PC-3 (cell line): ENCODE results near the gene PCMT1.

Source experiments
- CTCF ChIP-seq: fragments of 300-600 bp; sonication (generic); conservative IDR thresholded peaks from 2 replicates; pipeline ENCODE4 v1.5.1; 2017; ENCODE audit warnings: antibody characterized with exemption, low read depth, mild to moderate bottlenecking, low read length
- EZH2 ChIP-seq: fragments of 300-600 bp; sonication (generic); IDR thresholded peaks from one replicate; pipeline ENCODE4 v1.6.1; 2017; ENCODE audit warnings: antibody characterized with exemption, mild to moderate bottlenecking, low read length; ENCODE audit not compliant: unreplicated experiment
- EZH2phosphoT487 ChIP-seq: fragments of 300-600 bp; sonication (generic); IDR thresholded peaks from 2 replicates; pipeline ENCODE4 v1.6.1; 2018; ENCODE audit warnings: mild to moderate bottlenecking, antibody characterized with exemption, low read length, borderline replicate concordance

GRCh38 chr6:149729824-149730223, 19.7 kb upstream of the PCMT1 start:
- no peak for TF ChIP-seq EZH2
- no peak for TF ChIP-seq CTCF
- no peak for TF ChIP-seq EZH2phosphoT487
